GM18505 (cell line): ENCODE measurements around the gene ZFYVE21.

Experiments used
- ATAC-seq: cut with Tn5 transposase; IDR thresholded peaks from one replicate; pipeline ENCODE4 v1.9.1; 2021; ENCODE audit not compliant: unreplicated experiment
- POLR2A ChIP-seq: IDR thresholded peaks from 4 replicates; pipeline ENCODE4 v1.6.1; 2011; ENCODE audit warnings: borderline replicate concordance; ENCODE audit not compliant: insufficient read depth, insufficient read length; ENCODE audit errors: extremely low read depth

Gene ZFYVE21

DNA sequence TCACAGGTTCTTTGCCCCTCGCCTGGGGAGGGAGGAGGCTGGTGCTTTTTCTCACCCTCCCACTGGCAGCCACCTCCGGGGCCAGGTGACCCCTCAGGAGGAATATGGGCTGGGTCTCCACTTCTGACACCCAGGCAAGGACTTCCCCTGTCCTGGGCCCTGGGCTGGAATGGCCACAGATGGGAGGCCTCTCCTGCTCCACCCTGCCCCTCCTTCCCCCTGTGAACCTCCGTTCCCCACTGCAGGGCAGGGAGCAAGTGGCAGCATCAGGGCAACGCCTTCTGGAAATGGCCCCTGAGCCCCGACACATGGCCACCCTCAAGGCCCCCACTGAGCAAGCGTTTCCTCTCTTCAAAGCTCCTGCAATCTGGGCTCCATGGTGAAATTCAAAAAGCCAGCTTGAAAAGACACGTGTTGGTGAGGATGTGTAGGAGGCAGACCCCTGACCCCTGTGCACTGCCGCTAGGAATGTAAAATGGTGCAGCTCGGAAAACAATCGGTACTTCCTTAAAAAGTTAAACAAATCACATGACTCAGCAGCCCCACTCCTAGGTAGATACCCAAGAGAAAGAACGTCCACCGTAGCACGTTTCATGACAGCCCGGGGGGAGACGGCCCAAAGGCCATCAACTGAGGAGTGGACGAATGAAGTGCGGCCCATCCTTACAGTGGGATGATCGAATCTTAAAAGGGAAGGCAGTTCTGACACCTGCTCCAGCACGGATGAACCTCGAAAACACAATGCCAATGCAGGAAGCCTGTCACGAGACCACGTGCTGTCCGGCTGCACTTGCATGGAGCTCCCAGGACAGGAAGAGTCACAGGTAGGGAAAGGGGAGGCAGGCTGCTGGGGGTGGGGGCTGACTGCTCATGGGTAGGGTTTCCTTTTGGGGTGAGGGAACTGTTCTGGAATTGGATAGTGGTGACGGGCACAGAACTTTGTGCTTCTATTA is 11.9 kb upstream of the ZFYVE21 start:
- ATAC-seq: no peak

GRCh38 chr14:103704708-103705107 is 10.9 kb upstream of the ZFYVE21 start:
- no peak for ATAC-seq

More for the DNA sequence above, 11.9 kb upstream of the ZFYVE21 start:
- TF ChIP-seq POLR2A: no peak

GRCh38 chr14:103705118-103705503 is 10.5 kb upstream of the ZFYVE21 start:
- ATAC-seq: no peak
- no peak for TF ChIP-seq POLR2A

More at GRCh38 chr14:103704708-103705107, 10.9 kb upstream of the ZFYVE21 start:
- no peak for TF ChIP-seq POLR2A

GRCh38 chr14:103705504-103706284 is 9.9 kb upstream of the ZFYVE21 start:
- TF ChIP-seq POLR2A: no peak
- ATAC-seq: no peak

DNA sequence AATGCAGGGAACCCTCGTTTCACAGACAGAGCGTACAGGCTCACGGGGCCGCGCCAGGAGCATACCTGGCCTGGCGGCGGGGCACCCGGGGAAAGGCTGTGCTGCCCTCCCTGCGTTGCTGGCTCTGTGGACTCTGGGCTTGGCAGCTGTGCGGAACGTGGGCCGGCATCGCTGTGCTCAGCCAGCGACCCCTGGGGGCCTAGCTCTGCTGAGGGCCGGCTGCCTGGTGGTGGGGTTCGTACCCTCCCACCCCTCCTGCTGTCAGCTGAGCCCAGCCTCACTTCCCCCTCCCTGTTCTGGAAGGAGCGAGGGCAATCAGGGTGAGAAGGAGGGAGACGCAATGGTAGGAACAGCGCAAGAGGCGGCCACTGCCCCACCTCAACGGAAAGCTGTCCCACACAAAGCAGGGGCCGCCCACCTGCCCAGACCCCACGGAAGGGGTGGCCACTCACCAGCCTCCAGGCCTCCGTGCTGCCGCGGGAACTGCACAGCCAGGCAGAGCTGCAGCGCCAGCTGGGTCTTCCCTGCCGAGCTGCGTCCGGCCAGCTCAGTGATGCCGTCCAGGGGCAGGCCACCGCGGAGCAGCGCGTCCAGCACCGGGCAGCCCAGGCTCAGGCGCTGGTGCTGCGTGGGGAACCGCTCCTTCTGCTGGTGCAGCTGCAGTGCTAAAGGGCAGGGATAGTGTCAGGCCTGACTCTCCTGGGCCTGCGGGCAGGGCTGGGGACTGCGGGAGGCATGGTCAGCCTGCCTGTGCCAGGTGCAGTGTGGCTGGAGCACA is 8.9 kb upstream of the ZFYVE21 start:
- ATAC-seq: no peak
- TF ChIP-seq POLR2A: no peak

DNA sequence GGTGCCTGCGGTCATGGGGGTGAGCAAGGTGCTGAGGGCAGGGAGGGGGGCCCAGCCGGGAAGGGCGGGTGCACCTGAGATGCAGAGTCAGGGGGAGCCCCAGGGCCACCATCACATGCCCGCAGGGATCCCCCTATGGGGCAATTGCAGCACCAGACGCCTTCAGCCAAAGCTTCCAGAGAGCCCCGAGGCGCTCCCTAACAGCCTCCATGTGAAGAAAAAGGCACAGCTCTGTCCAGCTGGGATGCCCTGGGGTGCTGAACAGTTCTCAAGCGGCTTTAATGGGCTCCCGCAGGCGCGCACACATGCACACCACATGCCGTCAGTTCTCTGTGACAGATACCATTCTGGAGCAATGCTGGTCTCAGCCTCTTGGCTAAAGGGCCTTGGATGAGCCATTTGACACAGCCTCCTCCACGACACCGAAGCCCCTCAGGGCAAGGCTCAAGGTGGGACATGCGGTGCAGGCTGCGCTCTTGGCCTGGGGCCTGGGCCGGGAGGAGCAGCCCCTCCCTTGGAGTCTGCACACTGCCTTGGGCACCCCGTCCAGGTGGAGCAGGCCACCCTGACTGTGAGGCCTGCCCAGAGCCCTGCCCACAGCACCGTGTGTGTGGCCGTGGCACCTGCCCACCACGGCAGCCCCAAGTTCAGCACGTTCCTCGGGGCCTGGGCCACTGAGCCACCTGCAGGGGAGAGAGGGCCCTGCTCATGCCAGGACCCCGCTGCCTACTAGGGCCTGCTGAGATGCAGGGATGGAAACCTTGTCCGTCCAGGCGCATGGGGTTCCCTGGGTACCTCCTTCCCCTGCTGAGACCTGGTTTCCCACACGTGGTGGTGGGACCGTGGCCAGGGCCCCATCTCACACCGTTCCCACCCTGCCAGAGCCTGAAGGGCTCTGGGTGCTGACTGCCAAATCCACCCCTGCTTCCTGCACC is 8.0 kb upstream of the ZFYVE21 start:
- ATAC-seq: no peak
- no peak for TF ChIP-seq POLR2A

DNA sequence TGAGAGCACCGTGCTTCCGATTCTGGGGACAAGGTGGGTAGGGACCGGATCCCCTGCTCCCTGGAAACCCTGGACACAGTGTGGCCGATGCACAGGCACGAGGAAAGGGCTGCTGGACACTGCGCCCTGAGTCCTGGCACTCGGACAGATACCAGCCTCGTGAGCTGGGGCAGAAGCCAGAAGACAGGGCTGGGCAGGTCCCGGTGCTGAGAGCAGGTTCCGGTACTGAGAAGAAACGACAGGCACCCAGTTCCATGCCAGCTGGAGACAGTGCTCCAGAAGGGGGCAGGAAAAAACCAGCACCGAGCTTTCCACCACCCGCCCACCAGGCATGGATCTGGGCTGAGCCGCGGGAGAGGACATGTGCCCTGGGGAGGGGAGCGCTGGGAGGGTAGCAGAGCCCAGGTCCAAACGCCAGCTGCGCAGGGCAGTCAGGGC is 6.8 kb upstream of the ZFYVE21 start:
- no peak for ATAC-seq

GRCh38 chr14:103709814-103710213 is 5.8 kb upstream of the ZFYVE21 start:
- ATAC-seq: no peak

More for the DNA sequence above, 6.8 kb upstream of the ZFYVE21 start:
- no peak for TF ChIP-seq POLR2A

DNA sequence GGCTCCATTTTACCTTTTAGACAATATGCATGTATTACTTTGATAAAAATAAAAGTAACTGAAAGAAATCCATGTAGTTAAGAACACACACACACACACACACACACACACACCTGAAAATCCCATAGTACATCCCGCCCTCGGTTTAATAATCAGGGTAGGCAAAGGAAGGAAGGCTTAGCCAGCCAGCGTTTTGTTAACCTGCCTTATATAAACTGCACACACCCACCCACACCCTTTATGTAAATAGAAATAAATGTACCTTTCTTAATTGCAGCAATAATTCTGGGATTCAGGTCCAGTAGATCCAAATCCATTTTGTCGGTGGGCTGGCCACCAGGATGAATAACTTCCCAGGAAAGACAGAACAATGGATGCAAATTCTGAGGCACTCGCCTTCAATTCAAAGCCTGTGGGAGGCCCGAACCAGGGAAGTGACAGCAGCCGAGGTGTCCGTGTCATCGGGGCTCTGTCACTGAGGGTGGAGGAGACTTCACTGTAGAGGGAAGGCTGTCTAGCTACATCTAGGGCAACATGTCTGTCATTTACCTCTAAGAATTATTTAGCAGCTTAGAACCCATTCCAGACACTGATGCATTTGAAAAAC is 4.7 kb upstream of the ZFYVE21 start:
- no peak for TF ChIP-seq POLR2A
- no peak for ATAC-seq

More at GRCh38 chr14:103709814-103710213, 5.8 kb upstream of the ZFYVE21 start:
- TF ChIP-seq POLR2A: no peak

DNA sequence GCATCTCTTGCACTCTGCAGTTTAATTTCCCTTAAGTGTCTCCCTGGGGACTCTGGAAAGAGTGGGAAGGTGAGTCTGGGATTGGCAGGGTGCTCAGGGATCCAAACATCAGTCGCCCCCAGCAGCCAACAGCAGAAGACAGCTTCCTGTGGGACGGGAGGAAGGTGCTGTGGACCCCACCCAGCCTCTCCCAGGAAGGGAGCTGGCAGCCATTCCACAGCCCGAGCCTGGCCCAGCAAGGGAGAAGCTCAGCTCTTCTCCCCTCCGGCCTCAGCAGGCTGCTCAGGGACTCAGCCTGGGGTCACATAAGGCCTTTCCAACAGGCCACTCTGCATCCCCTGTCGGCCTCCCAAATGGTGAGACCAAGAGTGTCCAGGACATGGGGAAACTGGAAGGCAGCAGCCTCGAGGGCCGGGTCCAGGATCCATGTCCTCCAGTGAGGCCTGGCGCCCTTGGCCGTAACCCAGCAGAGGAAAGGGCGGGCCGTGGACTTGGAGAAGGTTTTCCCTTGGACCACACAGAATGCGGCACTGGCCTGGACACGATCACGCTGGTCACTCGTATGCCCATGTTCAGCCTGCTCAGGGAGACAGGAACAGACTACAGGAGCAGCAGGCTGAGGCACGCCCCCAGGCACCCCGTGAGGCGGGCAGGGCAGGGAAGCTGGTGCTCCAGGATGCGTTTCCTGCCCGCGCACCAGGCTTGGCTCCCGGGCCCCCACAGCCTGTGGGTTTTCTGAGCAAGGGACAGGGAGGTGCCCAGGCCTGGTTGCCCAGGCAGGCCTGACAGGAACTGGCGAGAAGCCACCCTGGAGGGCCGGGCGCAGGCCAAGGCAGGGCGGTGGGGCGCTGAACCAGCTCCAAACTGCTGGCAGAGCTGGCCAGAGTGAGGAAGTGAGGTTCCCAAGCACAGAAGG is 3.8 kb upstream of the ZFYVE21 start:
- TF ChIP-seq POLR2A: no peak
- no peak for ATAC-seq
